CD4-positive, alpha-beta T cell treated with Interleukin-6 for 4 hours (primary cell): ENCODE results near the gene PLCH1.
"Not testable (repeated sequence)": the region's sequence is repeated elsewhere in the genome, so short reads cannot be mapped to it uniquely, and the experiment has no call there.

Source experiments
- DNase-seq: peaks from one replicate; pipeline ENCODE4 v3.0.0-alpha.2; 2020; ENCODE audit warnings: mixed read lengths

The PLCH1 gene

GRCh38 chr3:155640098-155640497, 104.8 kb downstream of the PLCH1 start:
- no peak for DNase-seq

DNA sequence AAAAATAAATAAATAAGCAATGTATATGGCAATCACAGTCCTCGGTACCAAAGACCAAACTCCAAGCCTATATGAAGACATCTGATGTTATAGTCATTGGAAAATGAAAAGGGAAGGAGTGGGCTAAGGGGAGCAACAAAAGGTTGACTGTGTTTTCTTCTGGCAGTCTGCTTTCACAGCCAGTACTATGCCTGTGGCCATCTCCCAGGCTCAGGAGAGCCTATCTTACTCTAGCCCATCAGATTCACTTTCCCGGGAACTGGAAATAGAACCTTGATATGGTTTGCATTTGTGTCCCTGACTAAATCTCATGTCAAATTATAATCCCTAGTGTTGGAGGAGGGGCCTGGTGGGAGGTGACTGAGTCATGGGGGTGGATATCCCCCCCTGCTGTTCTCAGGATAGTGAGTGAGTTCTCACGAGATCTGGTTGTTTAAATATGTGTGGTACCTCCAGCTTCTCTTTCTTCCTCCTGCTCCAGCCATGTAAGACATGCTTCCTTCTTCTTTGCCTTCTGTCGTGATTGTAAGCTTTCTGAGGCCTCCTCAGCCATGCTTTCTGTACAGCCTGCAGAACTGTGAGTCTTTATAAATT, 105.3 kb downstream of the PLCH1 start:
- no peak for DNase-seq

DNA sequence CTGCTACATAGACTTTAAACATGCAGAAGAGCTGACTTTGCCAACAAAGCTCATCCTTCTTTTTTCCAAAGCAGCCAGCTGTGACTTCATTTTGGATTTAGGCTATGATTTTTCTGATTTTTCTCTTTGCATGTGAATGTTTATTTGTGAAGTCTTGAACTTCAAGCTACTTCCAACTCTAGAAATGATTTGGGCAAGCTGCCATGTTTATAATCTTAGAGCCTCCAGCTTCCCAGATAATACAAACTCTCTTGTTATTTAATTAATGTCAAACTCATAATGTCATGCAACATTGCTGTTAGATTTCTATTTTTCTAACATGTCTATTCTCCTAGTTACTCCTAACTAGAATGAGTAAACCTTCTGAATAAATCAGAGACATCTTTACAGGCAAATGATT, 106.4 kb downstream of the PLCH1 start:
- DNase-seq, result not testable (repeated sequence)

- DNase-seq, result no peak
These were observed 107.3 kb downstream of the PLCH1 start for GRCh38 chr3:155637567-155637966.

DNA sequence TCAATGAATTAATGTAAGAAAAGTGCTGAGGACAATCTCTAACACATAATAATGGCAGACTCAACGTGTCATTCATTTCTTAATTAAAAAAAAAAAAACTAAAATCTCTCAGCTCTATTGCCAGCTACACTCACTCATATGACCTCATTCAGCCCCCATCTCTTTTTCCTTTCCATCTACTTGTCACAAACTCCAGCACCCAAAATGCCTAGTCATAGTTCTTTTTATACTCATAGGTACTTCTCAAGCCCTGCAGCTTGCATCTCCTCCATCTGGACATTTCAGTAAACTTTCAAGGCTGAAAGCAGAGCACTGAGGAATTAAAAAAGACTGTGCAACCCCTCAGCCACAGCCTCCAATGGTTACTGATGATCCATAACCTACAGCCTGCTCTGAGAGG, 109.8 kb downstream of the PLCH1 start:
- DNase-seq, result no peak

DNA sequence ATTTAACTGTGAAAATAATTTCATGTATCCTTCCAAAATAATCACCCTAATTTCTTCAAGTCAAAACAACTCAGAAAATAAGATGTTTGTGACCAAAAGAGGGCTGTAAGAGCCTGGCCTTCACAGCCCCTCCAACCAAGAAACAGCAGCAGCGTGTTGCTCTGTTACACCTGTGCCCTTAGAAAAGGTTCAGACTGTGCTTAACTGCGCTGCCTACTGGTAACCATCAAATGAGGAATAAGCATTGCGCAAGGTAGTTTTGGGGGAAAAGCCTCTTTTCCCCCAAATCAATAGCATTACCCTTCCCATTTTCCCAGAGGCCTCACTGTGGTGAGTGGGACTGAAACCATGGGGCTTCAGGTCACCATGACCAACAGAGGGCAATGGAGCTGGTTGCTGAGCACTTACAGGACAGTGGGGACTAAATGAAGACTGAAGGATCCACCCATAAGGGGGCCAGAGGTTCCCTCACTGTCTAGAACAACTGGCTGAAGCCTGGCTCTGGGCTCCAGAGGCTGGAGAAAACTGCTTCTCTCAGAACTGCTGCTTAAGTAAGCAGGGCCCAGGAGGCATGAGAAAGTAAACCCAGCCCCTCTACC, 110.7 kb downstream of the PLCH1 start:
- DNase-seq, result no peak

DNA sequence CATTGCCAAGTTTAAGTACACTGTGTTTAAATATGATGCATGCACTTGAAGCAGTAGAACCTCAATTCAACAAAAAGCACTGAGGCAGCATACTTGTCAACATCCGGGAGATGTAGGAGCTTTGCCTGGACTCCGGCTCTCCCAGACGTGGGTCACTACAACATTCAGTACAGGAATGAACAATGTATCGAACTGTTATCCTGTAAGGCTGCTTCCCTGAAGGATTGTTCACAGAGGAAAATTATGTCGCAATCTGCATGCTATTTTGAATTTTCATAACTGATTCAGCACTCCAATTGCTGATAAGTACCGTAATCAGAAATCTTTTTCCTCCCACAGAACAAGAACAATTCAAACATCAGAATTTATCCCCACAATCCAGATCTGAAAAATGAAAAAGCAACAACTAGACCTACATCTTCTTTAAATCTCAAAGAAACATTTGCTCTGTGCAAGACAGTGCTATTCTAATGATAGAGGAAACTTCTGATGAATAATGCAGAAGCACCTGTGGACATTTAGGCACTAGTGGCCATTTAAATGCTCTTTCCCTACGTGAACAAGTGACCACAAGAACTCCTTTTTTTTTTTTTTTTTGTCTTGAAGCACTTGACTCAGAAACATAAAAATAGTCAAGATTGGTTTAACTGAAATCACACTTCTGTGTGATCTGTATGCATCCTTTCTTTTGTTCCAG, 113.4 kb downstream of the PLCH1 start:
- no peak for DNase-seq

DNA sequence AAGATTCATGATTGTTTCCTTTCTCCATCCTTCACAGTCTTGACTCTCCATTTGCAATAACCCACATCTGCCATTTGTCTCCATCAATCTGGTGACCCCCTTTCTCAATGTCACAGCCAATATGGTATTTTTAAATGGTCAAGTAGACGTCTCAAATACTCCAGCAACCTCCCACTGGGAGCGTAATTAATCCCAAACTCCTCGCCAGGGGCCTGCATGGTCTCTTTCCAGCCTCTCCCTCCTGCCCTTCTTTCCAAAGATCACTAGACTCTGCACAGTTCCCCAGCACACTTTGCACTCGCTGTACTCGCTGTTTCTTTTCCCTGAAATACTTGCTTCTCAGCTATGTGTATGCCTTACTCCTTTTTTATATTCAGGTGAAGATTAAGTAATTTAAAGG, 115.3 kb downstream of the PLCH1 start:
- no peak for DNase-seq

DNA sequence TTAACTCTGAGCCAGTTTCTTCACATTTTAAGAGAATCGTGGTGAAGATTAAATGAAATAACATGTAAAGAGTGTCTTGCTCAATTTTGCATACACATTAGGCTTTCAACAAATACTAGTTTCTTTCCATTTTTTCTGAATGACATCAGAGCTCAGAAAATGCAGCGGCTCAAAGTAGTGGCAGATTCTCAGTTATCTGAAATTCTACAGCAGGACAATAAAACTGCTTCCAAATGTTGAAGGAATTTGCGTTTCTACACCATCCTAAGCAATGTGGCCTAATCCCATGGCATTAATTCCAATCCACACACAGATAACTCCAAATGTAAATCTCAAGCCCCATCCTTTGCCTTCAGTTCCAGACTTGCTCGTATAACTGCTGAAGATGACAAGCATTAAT, 115.8 kb downstream of the PLCH1 start:
- no peak for DNase-seq

DNA sequence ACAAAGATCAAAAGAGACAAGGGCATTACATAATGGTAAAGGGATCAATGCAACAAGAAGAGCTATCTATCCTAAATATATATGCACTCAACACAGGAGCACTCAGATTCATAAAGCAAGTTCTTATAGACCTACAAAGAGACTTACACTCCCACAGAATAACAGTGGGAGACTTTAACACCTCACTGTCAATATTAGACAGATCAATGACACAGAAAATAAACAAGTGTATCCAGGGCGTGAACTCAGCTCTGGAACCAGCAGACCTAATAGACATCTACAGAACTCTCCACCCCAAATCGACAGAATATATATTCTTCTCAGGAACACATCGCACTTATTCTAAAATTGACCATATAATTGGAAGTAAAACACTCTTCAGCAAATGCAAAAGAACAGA, 122.2 kb downstream of the PLCH1 start:
- not testable (repeated sequence) for DNase-seq

DNA sequence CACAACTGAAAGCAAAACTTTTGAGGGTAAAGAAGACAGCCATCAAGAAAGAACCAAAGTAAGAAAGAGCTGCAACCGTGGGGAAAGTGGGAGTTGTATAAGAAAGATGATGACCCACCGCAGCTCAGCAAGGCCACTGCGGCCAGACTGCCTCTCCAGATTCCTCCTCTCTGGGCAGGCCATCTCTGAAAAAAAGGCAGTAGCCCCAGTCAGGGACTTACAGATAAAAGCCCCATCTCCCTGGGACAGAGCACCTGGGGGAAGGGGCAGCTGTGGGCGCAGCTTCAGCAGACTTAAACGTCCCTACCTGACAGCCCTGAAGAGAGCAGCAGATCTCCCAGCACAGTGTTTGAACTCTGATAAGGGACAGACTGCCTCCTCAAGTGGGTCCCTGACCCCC, 124.3 kb downstream of the PLCH1 start:
- not testable (repeated sequence) for DNase-seq

GRCh38 chr3:155619118-155619915, 125.6 kb downstream of the PLCH1 start:
- no peak for DNase-seq

DNA sequence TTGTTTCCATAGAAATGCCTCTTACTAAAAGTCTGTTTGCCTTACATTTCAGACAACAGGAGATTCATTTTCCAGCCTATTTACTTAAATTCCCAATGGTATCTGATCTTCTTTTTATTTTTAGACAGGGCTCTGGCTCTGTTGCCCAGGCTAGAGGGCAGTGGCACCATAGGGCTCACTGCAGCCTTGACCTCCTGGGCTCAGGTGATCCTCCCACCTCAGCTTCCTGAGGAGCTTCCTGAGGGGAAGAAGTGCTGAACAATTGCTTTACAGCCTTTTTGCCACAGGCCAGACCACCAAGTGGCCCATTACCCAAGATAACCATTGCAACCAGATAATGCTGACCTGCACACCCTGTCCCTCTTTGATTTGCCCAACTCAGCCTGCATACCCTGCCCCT, 126.3 kb downstream of the PLCH1 start:
- no peak for DNase-seq

GRCh38 chr3:155617346-155617925, 127.4 kb downstream of the PLCH1 start:
- DNase-seq, result no peak

GRCh38 chr3:155615141-155615540, 129.7 kb downstream of the PLCH1 start:
- DNase-seq, result not testable (repeated sequence)

GRCh38 chr3:155614410-155614809, 130.5 kb downstream of the PLCH1 start:
- not testable (repeated sequence) for DNase-seq

DNA sequence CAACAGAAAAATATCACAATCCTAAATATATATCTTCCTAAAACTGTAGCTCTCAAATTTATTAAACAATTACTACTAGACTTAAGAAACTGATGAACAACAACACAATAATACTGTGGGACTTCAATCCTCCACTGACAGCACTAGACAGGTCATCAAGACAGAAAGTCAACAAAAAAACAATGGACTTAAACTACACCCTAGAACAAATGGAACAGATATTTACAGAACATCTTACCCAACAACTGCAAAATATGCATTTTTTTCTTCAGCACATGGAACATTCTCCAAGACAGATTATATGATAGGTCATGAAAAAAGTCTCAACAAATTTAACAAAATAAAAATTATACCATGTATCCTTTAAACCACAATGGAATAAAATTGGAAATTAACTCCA, 133.4 kb downstream of the PLCH1 start:
- DNase-seq, result no peak

DNA sequence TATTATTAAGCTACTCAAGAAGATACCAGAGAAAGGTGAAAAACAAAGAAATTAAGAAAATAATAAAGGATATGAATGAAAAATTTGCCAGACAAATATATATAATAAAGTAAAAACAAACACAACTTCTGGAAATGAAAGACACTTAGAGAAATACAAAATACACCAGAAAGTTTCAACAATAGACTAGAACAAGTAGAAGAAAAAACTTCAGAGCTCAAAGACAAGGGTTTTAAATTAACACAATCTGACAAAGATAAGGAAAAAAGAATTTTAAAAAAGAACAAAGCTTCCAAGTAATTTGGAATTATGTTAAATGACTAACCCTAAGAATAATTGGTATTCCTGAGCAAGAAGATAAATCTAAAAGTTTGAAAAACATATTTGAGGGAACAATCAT, 135.3 kb downstream of the PLCH1 start:
- no peak for DNase-seq

GRCh38 chr3:155608228-155608920, 136.5 kb downstream of the PLCH1 start:
- DNase-seq, result no peak

- DNase-seq, result no peak
These were observed 137.1 kb downstream of the PLCH1 start for GRCh38 chr3:155607761-155608160.

GRCh38 chr3:155605571-155605970, 139.3 kb downstream of the PLCH1 start:
- no peak for DNase-seq

GRCh38 chr3:155604967-155605366, 139.9 kb downstream of the PLCH1 start:
- DNase-seq, result no peak

DNA sequence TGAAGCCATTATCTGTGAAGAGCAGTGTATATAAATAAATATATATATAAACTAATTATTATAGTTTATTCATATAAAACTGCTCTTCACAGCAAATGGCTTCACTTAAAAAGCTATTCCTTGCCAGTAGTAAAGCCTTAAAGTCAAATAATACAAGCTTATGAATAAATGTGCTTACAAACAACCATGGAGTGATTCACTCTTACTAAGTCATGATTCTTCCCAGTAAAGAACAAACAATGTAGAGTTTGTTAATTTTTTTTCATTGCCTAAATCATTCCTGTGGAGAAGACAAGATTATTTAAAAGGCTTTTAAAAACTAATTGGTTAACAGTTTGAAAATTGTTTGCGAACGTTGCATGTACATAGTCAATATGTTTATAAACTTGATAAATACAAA, 140.7 kb downstream of the PLCH1 start:
- DNase-seq, result no peak
